Uterus (tissue), 2 donors: ENCODE measurements around the gene PRDM10.

ENCODE experiments used
- POLR2A ChIP-seq, 2 donors: fragments of 450-650 bp; IDR thresholded peaks; one replicate each; pipeline ENCODE4 v1.6.1; 2016; ENCODE audit warnings: antibody characterized with exemption in 2 of 2, mild to moderate bottlenecking in 1 of 2, moderate library complexity in 1 of 2
- TF ChIP-seq, protein P1 (sequence below), 4 experiments: fragments of 200-600 bp in 2 of 4; fragments of 450-650 bp in 2 of 4; sonication (generic) in 2 of 4; IDR thresholded peaks; one replicate each; pipeline ENCODE4 v1.5.1; 2016 to 2019; ENCODE audit warnings: antibody characterized with exemption in 4 of 4, mild to moderate bottlenecking in 2 of 4, moderate library complexity in 1 of 4

DNA sequence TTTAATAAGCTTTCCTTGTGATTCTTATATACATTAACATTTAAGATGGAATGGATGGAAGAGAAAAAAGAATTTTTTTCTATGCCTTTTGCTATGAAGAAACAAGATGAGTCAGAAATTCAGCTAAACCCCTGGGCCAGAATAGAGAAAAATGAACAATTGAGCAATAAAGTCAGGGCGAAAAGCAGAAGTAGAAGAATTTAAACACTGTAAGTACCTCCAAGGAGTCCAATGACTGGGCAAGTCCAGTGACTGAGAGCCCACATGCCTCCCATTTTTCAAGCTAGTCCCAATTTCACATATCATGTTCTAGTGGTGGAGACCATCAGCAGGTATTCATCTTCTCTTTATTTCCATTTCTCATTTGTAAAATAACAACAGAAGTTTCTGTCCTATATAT lies 48.4 kb upstream of the PRDM10 start:
- TF ChIP-seq, protein P1, sequence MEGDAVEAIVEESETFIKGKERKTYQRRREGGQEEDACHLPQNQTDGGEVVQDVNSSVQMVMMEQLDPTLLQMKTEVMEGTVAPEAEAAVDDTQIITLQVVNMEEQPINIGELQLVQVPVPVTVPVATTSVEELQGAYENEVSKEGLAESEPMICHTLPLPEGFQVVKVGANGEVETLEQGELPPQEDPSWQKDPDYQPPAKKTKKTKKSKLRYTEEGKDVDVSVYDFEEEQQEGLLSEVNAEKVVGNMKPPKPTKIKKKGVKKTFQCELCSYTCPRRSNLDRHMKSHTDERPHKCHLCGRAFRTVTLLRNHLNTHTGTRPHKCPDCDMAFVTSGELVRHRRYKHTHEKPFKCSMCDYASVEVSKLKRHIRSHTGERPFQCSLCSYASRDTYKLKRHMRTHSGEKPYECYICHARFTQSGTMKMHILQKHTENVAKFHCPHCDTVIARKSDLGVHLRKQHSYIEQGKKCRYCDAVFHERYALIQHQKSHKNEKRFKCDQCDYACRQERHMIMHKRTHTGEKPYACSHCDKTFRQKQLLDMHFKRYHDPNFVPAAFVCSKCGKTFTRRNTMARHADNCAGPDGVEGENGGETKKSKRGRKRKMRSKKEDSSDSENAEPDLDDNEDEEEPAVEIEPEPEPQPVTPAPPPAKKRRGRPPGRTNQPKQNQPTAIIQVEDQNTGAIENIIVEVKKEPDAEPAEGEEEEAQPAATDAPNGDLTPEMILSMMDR (IDR thresholded peaks at IDR 0.05) = no peak
- TF ChIP-seq POLR2A (IDR thresholded peaks at IDR 0.05) = no peak
